GM12892 (cell line): ENCODE measurements around the gene YARS1.

Experiments
- POLR2A ChIP-seq: IDR thresholded peaks from 2 replicates; pipeline ENCODE4 v1.6.1; 2011; ENCODE audit warnings: low read depth, low read length, control low read depth
- POLR2AphosphoS5 ChIP-seq: IDR thresholded peaks from 2 replicates; pipeline ENCODE4 v1.6.1; 2011; ENCODE audit warnings: low read depth, low read length, control low read depth
- TAF1 ChIP-seq: IDR thresholded peaks from 2 replicates; pipeline ENCODE4 v1.6.1; 2011; ENCODE audit warnings: low read depth, mild to moderate bottlenecking, control low read depth, low read length, borderline replicate concordance

GRCh38 chr1:32743380-32744070, 73.6 kb downstream of the YARS1 start:
- TF ChIP-seq POLR2A (no peak), TAF1 (no peak), POLR2AphosphoS5 (no peak)
